HG02642 (cell line): Measurements from ENCODE around the gene RINT1.
"Not testable (repeated sequence)": the region's sequence is repeated elsewhere in the genome, so short reads cannot be mapped to it uniquely, and the experiment has no call there.

Experiments used
- ATAC-seq: cut with Tn5 transposase; IDR thresholded peaks from one replicate; pipeline ENCODE4 v1.9.1; 2021; ENCODE audit warnings: mild to moderate bottlenecking; ENCODE audit not compliant: unreplicated experiment, poor library complexity

Gene RINT1

GRCh38 chr7:105594034-105594433, 62.0 kb downstream of the RINT1 start:
- no peak for ATAC-seq

- no peak for ATAC-seq
Observed at GRCh38 chr7:105596866-105597265, 64.9 kb downstream of the RINT1 start.

GRCh38 chr7:105599080-105599479, 67.1 kb downstream of the RINT1 start:
- not testable (repeated sequence) for ATAC-seq

- ATAC-seq, result no peak
Observed at GRCh38 chr7:105599551-105599950, 67.5 kb downstream of the RINT1 start.

- ATAC-seq, result no peak
Observed at GRCh38 chr7:105600720-105601550, 68.9 kb downstream of the RINT1 start.

GRCh38 chr7:105602325-105603305, 70.6 kb downstream of the RINT1 start:
- ATAC-seq, result no peak

- ATAC-seq, result no peak
Observed at GRCh38 chr7:105610165-105610930, 78.3 kb downstream of the RINT1 start.

GRCh38 chr7:105611856-105612775, 80.1 kb downstream of the RINT1 start:
- ATAC-seq, result no peak

GRCh38 chr7:105612806-105613205, 80.8 kb downstream of the RINT1 start:
- ATAC-seq, result no peak

GRCh38 chr7:105613611-105614330, 81.8 kb downstream of the RINT1 start:
- no peak for ATAC-seq

- no peak for ATAC-seq
Observed at GRCh38 chr7:105614341-105614840, 82.4 kb downstream of the RINT1 start.
